HG03159 (cell line): ENCODE results near the gene CT45A6.
"Not testable (repeated sequence)": the region's sequence is repeated elsewhere in the genome, so short reads cannot be mapped to it uniquely, and the experiment has no call there.

Source experiments
- ATAC-seq: cut with Tn5 transposase; IDR thresholded peaks from one replicate; pipeline ENCODE4 v1.9.1; 2021; ENCODE audit warnings: mild to moderate bottlenecking, moderate library complexity; ENCODE audit not compliant: unreplicated experiment

Gene CT45A6, protein sequence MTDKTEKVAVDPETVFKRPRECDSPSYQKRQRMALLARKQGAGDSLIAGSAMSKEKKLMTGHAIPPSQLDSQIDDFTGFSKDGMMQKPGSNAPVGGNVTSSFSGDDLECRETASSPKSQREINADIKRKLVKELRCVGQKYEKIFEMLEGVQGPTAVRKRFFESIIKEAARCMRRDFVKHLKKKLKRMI

DNA sequence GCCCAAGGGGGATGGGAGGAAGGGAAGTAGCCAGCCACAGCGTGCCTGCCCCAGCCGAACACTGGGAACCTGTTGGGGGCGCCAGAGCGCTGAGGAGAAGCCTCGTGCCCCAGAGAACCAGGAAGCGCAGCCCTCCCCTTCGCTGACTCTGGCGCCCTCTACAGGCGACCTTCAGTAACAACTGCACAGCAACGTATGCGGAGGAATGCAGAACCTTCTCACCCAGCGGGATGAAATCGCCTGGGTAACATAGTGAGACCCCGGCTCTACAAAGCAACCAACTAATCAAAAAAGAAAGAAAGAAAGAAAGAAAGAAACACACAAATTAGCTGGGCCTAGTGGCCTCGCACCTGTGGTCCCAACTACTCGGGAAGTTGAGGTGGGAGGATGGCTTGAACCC lies at the start of gene CT45A6:
CT45A6 (minus strand) TSS at position 101 of the 400 bp plus-strand sequence. CDS start 3,794 bp downstream, outside the sequence.
- ATAC-seq, result not testable (repeated sequence)

DNA sequence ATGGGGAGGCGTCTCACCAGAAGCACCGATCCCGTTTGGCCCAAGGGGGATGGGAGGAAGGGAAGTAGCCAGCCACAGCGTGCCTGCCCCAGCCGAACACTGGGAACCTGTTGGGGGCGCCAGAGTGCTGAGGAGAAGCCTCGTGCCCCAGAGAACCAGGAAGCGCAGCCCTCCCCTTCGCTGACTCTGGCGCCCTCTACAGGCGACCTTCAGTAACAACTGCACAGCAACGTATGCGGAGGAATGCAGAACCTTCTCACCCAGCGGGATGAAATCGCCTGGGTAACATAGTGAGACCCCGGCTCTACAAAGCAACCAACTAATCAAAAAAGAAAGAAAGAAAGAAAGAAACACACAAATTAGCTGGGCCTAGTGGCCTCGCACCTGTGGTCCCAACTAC lies 34.6 kb upstream of the CT45A6 start, which contains the start of gene CT45A7:
CT45A7 (minus strand) TSS at position 101 of the 400 bp plus-strand sequence. CDS start 3,747 bp downstream, outside the sequence.
- ATAC-seq, result not testable (repeated sequence)

DNA sequence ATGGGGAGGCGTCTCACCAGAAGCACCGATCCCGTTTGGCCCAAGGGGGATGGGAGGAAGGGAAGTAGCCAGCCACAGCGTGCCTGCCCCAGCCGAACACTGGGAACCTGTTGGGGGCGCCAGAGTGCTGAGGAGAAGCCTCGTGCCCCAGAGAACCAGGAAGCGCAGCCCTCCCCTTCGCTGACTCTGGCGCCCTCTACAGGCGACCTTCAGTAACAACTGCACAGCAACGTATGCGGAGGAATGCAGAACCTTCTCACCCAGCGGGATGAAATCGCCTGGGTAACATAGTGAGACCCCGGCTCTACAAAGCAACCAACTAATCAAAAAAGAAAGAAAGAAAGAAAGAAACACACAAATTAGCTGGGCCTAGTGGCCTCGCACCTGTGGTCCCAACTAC lies 17.3 kb upstream of the CT45A6 start, which contains the start of gene CT45A2:
CT45A2 (minus strand) TSS at position 101 of the 400 bp plus-strand sequence. CDS start 3,747 bp downstream, outside the sequence.
- not testable (repeated sequence) for ATAC-seq

DNA sequence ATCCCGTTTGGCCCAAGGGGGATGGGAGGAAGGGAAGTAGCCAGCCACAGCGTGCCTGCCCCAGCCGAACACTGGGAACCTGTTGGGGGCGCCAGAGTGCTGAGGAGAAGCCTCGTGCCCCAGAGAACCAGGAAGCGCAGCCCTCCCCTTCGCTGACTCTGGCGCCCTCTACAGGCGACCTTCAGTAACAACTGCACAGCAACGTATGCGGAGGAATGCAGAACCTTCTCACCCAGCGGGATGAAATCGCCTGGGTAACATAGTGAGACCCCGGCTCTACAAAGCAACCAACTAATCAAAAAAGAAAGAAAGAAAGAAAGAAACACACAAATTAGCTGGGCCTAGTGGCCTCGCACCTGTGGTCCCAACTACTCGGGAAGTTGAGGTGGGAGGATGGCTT lies 17.2 kb downstream of the CT45A6 start, which contains the start of gene CT45A5:
CT45A5 (minus strand) TSS at position 101 of the 400 bp plus-strand sequence. CDS start 3,774 bp downstream, outside the sequence.
- not testable (repeated sequence) for ATAC-seq

DNA sequence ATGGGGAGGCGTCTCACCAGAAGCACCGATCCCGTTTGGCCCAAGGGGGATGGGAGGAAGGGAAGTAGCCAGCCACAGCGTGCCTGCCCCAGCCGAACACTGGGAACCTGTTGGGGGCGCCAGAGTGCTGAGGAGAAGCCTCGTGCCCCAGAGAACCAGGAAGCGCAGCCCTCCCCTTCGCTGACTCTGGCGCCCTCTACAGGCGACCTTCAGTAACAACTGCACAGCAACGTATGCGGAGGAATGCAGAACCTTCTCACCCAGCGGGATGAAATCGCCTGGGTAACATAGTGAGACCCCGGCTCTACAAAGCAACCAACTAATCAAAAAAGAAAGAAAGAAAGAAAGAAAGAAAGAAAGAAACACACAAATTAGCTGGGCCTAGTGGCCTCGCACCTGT lies 34.5 kb downstream of the CT45A6 start, which contains the start of gene CT45A3:
CT45A3 (minus strand) TSS at position 101 of the 400 bp plus-strand sequence. CDS start 3,747 bp downstream, outside the sequence.
- ATAC-seq, result not testable (repeated sequence)

DNA sequence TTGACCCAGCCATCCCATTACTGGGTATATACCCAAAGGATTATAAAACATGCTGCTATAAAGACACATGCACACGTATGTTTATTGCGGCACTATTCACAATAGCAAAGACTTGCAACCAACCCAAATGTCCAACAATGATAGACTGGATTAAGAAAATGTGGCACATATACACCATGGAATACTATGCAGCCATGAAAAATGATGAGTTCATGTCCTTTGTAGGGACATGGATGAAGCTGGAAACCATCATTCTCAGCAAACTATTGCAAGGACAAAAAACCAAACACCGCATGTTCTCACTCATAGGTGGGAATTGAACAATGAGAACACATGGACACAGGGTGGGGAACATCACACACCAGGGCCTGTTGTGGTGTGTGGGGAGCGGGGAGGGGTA lies 57.8 kb downstream of the CT45A6 start:
- not testable (repeated sequence) for ATAC-seq
